GM21786 (cell line): ENCODE measurements around the gene ARNT2.
"Not testable (repeated sequence)": the region's sequence is repeated elsewhere in the genome, so short reads cannot be mapped to it uniquely, and the experiment has no call there.

Experiments
- ATAC-seq: cut with Tn5 transposase; IDR thresholded peaks from one replicate; pipeline ENCODE4 v1.9.1; 2021; ENCODE audit not compliant: unreplicated experiment

Gene ARNT2

GRCh38 chr15:80509800-80510199, 105.6 kb downstream of the ARNT2 start:
- no peak for ATAC-seq

DNA sequence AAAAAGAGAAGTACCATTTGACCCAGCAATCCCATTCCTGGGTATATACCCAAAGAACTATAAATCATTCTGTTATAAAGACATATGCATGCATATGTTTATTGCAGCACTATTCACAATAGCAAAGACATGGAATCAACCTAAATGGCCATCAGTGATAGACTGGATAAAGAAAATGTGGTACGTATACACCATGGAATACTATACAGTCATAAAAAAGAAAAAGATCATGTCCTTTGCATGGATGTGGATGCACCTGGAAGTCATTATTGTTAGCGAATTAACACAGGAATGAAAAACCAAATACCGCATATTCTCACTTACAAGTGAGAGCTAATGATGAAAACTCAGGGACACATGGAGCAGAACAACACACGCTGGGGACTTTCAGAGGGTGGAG, 106.8 kb downstream of the ARNT2 start:
- not testable (repeated sequence) for ATAC-seq

DNA sequence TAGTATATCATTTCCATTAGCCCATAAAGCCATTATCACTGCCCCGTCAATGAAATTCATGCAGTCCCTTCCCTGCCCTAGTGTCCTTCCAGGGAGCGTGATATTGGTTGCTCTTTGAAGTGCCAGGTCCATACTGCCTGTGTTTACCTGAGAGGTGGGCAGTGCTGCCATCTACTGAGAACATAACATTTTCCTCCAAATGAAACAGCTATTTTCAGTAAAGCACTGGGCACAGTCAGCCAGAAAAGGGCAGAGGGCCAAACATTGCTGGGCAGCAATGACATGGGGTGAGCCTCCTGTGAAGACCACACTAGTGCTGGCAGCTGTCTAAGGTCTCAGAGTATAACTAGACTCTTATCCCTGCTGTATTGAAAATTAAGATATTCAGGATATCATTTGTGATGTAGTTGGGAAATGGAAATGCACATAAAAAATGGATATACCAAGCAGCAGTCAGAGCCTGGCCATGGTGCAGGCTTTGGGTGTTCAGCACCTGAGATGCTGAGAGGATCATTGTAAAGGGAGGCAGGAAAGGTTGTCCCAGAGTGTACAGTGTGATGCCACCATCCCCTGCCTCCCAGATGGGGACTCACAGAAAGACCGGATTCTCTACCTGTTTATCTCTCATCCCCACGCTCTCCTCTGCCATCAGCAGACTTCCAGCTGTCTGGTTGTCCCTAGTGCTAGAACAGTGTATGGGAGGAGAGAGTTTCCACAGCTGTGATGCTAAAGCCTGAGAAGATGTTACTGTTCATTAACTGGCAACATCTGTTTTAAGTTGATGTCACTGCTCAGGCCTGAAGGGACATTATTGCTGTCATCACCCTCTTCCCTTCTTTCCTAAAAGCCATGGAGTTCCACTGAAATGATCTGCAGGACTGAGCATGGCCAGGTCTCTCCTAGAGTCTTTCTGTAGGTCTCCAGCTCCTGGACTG, 108.8 kb downstream of the ARNT2 start:
- ATAC-seq: no peak

DNA sequence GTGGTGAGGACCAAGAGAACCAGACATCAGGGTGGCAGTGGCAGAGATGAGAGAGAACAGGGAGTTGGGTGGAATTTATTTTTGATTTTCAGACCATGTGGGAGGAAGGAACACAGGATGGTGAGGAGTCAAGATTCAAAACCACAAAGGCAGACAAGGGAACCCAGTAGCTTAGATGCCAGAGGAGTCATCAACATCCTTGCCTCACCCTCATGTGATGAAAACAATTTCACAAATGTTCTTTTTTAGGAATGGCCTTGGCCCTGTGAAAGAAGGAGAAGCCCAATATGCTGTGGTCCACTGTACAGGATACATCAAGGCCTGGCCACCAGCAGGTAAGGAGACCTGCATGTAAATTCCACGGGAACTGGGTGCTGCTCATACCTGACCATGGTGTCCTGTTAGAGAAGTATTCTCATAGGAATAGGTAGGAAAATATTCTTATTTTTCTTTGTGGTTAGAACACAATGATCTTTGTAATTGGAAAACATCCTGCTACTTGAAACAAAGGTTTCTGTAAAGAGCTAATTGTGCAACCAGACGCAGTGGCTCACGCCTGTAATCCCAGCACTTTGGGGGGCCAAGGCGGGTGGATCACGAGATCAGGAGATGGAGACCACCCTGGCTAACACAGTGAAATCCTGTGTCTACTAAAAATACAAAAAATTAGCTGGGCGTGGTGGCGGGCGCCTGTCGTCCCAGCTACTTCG, 110.0 kb downstream of the ARNT2 start:
- ATAC-seq: no peak

DNA sequence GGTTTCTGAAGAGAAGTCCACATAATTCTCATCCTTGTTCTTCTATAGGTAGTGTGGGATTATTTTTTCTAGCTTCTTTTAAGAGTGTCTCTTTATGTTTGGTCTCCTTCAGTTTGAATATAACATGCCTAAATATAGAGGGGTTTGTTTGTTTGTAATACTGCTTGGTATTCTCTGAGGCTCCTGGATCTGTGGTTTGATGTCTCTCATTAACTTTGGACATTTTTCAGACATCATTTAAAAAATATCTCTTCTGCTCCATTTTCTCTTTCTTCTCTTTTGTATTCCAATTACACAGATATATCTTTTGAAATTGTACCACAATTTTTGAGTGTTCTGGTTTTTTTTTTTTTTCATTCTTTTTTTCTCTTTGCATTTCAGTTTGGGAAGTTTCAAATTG, 113.1 kb downstream of the ARNT2 start:
- ATAC-seq: no peak

DNA sequence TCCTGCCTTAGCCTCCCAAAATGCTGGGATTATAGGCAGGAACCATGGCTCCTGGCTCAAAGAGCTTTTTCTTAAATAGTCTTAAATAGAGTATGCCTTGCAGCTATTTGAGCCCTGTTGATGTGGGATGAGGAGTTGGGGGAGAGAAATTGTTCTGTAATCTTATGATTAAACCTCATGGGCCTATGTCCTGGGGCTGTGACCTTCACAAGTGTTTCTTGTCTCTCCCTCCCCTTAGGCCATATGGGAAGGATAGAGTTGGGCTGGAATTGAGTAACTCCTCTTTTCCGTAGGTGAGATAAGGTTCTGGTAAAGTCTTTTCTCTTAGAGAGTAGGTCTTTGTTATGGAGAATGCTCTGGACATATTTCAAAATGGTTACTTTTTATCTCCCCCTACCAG, 114.3 kb downstream of the ARNT2 start:
- no peak for ATAC-seq

DNA sequence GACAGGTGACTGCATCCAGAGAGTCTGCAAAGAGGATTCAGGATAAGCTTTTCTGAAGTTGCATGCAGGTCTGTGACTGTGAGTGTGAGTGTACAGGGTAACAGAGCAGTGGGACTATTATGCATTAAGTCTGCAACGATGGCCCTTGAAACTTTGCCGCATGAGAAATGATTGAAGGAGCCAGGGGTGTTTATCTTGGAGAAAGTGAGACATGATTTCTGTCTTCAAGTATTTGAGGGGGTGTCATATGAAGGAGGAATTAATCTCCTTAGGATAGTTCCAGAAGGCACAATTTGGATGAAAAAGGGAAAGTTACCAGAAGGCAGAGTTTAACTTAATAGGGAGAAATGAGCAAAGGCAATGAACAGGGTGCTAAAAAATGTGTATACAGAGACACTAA, 119.6 kb downstream of the ARNT2 start:
- no peak for ATAC-seq

DNA sequence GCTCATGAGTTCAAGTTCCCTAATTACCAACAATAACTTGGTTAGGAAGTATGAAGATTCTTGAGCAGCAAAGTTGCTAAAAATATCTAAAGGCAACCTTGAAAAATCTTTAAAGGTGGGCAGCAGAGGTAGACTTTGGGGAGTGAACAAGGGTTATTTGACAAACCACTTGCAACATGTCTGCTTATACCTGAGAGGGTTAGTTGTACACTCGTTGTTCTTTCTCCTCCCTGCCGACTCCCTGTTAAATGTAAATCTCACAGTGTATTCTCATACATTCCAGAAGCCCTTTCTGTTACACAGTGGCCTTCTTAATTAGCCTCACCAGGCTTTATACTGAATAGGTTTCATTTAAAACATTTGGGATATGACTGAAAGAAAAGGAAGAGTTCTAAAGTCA, 121.7 kb downstream of the ARNT2 start:
- ATAC-seq: no peak

- no peak for ATAC-seq
Measured at GRCh38 chr15:80526556-80527340, 122.6 kb downstream of the ARNT2 start.

DNA sequence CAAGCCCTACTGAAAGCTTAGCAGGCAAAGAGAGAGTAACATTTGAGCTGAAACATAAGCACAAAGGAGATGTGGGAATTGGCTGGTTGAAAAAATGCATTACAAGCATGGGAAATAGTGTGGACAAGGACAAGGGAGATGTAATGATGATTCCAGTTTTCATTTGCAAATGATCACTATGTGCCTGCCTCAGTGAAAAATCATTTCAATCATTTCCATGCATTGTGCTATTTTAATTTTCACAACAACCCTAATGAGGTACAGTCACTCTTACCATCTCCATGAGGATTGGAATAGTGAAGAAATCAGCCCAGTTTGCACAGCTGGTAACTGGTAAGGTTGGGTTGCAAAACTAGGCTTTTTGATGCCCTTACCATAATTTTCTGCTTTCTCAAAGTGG, 123.2 kb downstream of the ARNT2 start:
- ATAC-seq: no peak

DNA sequence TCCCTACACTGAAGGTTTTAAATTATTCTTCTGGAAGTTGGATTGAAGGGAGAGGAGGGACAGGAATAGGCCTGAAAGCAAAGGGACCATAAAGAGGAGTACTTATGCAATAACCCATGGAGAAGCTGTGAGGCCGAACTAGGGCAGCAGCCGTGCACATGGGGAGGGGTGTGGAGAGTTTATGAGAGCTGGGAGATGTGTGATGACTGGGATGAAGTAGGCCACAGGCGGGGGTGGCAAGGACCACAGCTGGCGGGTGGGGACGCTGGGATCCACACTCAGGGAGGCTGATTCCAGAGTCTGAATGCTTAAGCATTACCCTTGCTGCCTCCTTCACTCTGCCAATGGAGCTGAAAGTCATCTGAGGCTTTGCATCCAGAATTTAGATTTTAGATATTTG, 123.8 kb downstream of the ARNT2 start:
- ATAC-seq: no peak

DNA sequence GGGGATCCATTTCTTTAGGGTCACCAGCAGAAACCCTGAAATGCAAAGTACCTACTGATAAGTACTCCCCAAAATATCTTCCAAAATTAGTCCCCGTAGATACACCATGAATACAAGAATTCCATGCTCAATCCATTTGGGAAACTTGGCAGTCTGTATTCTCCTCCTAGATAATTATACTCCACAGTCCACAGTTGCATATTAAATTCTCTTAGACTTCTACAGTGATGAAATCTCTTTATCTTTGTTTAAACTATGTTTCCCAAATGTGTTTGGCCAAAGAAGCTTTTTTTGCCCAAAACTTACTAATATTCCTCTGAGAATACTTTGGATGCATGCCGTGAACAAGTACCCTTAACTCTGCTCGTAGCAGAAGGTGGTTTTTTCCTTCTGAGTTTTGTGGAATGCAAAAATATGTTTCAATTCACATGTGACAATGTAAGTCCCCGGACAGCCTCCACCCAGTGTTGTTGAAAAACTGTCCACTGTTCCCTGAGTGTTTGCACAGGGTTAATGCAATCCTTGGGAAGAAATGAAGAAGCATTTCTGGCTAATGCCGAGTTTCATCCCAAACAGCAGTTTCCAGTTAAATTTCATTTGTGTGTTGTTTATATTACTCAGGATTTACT, 126.7 kb downstream of the ARNT2 start:
- ATAC-seq: no peak

DNA sequence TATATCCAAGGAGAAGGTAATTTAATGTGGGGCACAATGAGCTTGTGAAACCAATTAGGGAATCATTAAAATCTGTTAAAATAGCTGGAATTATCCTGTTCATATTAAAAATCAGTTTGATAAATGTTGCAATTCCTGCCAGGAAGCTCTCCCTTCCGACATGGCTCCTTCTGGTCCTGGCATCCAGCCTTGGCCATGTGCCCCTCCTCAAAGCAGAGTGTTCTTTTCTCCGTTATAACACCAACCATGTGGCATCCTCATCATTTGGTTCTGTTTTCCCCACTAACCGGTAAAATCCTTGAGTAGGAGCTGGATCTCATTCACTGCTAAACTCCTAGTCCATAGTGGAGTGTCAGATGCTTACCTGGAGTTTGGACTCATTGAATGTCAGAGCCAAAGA, 127.2 kb downstream of the ARNT2 start:
- no peak for ATAC-seq

DNA sequence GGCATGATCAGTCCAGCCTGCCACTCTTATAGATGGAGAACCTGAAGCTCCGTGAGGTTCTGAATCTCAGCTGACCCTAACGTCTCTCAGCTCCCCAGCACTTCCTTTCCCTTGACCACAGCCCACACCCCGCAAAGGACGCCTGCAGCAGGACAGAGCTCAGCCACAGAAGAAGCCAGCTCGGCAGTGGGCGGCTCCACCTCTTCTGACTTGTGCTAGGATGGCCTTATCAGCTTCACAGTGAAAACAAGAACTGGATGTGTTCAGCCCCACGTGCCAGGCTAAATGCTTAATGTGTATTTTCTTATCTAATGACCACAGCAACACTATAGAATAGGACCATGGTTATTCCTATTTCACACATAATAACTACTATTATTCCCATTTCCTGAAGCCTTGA, 127.6 kb downstream of the ARNT2 start:
- ATAC-seq: no peak

DNA sequence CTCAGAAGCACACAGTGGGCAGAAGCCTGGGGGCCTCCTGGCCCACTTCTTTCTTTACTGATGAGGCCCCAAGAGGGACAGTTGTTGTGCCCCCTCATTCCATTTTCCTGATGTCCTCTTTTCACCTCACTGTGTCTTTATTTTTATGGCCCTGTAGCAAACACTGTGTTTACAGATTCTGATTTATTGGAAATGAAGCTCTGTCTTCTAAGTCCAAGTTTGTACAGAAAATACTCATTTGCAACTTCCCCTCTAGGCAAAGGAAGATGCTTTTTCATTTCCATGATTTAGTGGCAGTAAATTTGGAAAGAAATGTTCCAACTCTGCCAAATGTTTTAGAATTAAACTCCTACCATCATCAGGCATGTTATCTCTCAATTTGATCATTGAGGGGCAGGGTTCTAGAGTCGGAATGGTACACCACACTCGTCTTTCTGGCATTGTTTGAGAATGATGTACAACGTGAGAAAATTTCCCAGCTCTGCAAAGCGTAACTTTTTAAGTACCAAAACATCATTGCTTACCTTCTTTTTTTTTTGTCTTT, 129.7 kb downstream of the ARNT2 start:
- no peak for ATAC-seq

DNA sequence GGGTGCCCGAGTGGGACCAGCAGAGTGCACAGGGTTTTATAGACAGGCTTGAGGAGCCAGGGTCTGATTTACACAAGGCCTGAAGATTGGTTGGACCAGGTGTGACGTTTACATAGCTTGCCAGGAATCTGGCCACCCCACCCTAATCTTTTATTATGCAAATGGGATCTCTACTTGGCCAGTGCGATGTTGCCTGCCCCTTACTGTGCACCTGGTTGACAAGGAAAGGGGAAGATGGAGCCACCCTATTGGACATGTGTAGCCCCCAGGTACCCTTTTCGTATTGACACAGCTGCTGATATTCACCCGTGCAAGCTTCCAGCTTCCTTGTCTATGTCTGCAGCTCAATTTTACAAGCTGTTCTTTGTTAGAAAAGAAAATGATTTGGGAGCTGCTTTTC, 132.0 kb downstream of the ARNT2 start:
- no peak for ATAC-seq

DNA sequence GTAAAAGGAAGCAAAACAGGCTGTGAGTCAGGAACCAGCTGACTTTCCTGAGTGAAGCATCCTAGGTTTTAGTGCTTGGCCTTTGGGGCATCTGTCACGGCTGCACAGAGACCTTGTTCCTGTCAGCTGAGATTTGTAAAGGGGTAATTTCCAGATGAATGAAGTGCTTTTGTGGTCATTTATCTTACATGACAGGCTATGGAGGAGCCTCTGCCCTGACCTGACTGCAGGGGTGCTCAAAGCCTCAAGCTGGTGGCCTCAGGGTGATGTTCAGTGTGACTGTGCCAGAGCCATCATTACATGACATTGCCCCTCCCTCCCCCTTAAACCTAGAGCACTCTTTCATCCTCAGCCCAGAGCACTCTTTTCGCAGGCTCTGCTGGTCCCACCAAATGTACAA, 132.5 kb downstream of the ARNT2 start:
- no peak for ATAC-seq

DNA sequence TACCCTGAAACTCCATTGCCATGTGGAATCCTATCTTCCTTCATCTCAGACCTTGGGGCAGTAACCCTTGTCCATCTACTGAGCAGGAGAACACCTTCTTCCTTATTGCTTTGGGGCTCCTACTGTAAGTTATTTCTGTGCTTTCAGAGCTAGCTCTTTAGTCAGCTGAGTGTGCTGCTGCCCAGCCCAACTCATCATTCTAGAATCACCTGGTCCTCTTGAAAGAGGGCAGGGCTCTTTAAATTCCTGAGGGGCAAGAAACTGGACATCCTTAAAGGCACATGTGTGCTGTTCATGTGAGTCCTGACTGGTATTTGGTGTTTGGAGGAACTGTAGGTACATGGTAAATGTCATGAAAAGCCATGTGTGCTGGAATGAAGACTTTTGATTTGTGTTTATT, 140.9 kb downstream of the ARNT2 start:
- no peak for ATAC-seq

DNA sequence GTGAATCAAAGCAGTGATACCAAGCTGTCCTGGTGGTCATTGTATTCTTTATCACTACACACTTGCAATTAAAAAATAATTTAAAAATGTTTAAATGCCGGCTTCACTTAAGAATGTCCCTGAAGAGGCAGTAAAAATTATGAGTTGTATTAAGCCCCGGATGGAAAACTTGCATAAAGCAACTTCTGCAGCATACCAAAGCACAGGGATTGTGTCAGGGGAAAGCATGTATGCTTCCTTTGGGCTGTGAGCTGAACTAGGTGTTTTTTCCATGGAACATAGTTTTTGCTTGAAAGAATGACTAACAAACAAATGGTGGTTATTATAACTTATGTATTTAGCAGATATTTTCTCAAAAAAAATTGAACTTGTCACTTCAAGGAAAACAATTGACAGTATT, 143.1 kb downstream of the ARNT2 start:
- no peak for ATAC-seq

DNA sequence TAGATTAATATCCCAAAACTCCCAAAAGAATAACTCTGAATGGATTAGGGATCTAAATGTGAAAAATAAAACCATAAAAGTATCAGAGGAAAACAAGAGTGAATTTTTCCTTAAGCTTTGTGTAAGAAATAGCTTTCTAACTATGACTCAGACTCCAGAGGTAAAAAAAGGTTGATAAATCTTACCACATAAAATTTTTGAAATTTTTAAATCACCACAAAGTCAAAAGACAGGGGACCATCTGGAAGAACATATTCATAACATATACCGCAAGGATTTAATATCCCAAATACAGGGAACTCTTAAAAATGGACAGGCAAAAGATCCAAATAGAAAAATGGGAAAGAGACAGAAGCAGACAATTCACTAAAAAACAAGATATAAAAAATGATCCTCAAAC, 145.0 kb downstream of the ARNT2 start:
- ATAC-seq: no peak

DNA sequence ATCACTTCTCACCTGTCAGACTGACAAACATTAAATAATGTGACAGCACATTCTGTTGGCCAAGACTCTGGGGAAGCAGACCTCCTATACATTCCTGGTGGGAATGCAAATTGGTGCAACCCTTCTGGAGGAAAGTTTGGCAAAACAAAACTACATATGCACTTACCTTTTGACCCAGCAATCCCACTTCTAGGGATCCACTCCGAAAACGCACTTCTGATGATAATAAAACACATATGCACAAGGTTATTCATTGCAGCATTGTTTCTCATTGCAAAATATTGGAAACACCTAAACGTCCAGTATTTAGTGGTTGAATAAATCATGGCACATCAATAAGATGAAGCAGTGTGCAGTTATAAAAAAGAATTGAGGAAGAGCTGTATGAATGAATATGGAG, 145.5 kb downstream of the ARNT2 start:
- ATAC-seq: no peak
